GM19238 (cell line): ENCODE results near the gene TMEM116.
A peak's percentile ranks its signal among the peaks of the same experiment; 100 is the strongest.
"Not testable (repeated sequence)": the region's sequence is repeated elsewhere in the genome, so short reads cannot be mapped to it uniquely, and the experiment has no call there.

Source experiments
- DNase-seq: peaks from one replicate; pipeline ENCODE4 v3.0.0; 2011; ENCODE audit warnings: low spot score; ENCODE audit not compliant: insufficient read length

TMEM116 gene

GRCh38 chr12:112012775-112013600, at the start of gene TMEM116, which contains the start of gene ERP29:
TMEM116 (minus strand) TSS chr12:112013165; CDS start chr12:112005270, 7,895 bp downstream.
ERP29 (plus strand) TSS chr12:112013426; CDS start chr12:112013466, 40 bp downstream.
- peak; percentile 91 for DNase-seq

- DNase-seq, result no peak
Observed at GRCh38 chr12:112061137-112061536, 48.2 kb upstream of the TMEM116 start.

DNA sequence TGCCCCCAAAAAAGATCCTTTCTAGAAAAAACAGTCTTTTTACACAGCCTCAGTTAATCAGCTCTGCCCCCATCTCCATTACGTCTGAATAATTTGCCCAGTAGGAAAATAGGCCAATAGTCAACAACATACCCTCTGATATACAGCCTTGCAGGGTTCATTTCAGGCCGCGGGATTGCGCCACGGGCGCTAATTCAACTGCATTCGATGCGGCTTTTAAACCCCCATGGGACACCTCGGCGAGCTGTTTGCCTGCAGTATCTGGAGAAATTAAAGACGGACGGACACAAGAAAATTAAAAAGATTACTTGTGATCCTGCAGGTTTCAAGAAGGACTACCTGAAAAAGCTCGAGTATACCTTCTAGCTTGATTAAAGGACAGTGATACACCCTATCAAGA, 36.4 kb upstream of the TMEM116 start:
- no peak for DNase-seq

- DNase-seq, result no peak
Observed at GRCh38 chr12:112046003-112046402, 33.0 kb upstream of the TMEM116 start.

DNA sequence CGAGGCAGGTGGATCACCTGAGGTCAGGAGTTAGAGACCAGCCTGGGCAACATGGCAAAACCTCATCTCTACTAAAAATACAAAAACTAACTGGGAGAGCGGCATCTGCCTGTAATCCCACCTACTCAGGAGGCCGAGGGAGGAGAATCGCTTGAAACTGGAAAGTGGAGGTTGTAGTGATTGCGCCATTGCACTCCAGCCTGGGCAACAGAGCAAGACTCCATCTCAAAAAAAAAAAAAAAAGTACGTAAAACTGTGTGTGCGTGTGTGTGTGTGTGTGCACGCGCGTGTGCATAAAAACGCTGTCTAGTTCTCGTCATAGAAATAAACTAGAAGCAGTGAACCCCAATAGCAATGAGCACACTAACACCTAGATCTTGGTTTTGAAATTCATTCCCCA, 23.6 kb upstream of the TMEM116 start:
- DNase-seq, result not testable (repeated sequence)

DNA sequence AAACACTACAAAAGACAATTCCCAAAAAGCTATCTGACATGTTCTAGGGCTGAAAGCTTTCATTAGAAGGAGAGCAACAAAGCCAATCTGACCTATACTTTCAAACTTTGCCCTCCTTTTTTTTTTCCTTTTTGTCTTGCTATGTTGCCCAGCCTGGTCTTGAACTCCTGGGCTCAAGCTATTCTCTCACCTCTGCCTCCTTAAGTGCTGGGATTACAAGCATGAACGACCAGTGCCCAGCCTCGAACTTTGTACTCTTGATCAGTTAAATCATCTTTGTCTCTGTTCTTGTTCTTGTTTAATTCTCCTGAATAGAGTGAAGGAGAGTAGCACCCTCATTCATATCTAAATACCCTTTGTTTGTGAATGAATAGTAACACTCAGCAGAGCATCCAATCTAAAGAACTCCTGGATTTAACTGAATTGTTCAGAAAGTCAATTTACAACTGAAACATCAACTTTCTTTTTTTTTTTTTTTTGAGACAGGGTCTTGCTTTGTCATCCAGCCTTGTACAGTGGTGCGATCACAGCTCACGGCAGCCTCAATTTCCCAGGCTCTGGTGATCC, 22.3 kb upstream of the TMEM116 start:
- DNase-seq, result no peak

- DNase-seq, result no peak
Observed at GRCh38 chr12:112032292-112032691, 19.3 kb upstream of the TMEM116 start.

- no peak for DNase-seq
Observed at GRCh38 chr12:112031472-112031871, 18.5 kb upstream of the TMEM116 start.

DNA sequence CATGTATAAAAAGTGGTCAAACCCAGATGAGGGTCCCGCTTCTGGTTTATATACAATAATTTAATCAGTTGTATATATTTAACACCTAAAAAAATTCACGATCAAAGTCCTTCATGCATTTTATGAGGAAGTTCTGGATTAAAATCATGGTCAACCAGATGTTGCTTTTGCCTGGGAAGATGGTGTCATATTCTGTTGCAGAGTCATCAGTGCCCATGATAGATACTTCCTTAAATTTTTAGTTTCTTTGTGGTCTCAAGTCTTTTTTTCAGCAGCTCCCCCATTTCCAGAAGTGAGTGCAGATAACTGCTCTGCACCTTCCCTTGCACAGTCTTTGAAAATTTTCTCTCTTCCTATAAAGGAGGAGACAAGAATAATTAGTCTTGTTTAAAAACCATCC, 16.3 kb upstream of the TMEM116 start:
- DNase-seq, result no peak

GRCh38 chr12:112025808-112026375, 12.9 kb upstream of the TMEM116 start:
- no peak for DNase-seq

- no peak for DNase-seq
Observed at GRCh38 chr12:112023759-112024396, 10.9 kb upstream of the TMEM116 start.

DNA sequence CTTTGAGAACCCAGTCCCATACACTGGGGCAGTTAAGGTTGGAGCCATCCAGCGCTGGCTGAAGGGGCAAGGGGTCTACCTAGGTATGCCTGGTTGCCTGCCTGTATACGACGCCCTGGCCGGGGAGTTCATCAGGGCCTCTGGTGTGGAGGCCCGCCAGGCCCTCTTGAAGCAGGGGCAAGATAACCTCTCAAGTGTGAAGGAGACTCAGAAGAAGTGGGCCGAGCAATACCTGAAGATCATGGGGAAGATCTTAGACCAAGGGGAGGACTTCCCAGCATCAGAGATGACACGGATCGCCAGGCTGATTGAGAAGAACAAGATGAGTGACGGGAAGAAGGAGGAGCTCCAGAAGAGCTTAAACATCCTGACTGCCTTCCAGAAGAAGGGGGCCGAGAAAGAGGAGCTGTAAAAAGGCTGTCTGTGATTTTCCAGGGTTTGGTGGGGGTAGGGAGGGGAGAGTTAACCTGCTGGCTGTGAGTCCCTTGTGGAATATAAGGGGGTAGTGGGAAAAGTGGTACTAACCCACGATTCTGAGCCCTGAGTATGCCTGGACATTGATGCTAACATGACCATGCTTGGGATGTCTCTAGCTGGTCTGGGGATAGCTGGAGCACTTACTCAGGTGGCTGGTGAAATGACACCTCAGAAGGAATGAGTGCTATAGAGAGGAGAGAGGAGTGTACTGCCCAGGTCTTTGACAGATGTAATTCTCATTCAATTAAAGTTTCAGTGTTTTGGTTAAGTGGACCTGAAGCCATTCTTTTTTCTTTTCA, 9.5 kb upstream of the TMEM116 start:
- no peak for DNase-seq

DNA sequence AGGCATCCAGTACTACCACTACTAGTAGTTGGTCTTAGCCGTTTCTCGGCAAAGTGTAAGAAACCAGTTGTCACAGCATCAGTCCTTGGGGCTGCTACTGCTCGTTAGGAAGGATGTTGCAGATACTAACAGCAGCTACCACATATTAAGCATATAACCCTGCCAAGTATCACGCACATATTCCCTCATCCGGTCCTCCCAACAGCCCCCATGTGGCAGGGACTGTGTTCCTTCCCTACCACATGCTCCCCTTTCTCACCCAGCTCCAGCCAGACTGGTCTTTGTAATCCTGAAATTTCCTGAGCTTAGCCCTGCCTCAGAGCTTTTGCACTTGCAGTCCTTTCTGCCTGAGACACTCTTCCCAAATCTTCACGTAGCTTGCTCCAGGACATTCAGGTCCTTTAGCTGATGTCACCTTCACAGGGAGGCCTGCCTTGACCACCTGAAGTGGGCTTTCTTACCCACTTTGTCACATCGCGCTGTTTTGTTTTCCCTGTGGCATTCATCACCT, 8.0 kb upstream of the TMEM116 start:
- no peak for DNase-seq

- no peak for DNase-seq
Observed at GRCh38 chr12:112018571-112019237, 5.7 kb upstream of the TMEM116 start.

GRCh38 chr12:112017041-112017440, 4.1 kb upstream of the TMEM116 start:
- DNase-seq, result no peak

DNA sequence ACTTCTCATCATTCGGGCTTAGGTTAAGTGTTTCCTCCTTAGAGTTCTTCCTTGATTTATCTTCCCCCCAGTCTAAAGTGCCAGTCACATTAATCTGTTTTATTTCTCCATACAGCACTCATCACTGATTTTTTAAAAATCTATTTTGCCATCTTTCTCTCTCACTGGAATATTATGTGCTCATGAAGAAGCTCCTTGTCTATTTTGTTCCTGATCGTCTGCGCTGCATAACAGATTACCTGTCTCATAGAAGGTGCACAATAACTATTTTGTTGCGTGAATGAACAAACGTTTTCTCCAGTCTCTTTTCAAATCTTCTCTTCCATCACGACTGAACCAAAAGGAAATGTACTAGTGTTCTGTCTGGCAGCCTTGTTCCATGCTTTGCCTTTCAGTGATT, 3.0 kb upstream of the TMEM116 start:
- no peak for DNase-seq

- no peak for DNase-seq
Observed at GRCh38 chr12:112013601-112014402, 837 bp upstream of the TMEM116 start.

DNA sequence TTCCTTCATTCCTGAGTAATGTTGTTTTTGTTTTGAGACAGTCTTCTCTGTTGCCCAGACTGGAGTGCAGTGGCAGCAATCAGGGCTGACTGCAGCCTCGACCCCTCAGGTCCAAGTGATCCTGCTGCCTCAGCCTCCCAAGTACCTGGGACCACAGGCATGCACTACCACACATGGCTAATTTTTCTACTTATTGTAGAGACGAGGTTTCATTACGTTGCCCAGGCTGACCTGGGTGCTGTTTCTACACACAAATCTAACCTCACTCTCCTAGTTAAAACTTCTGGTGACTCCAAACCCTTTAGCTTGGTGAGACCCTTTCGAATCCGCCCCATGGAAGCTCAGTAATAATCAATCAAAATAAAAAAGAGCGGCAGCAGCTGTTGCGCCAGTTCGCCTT, 1.3 kb downstream of the TMEM116 start:
- DNase-seq, result no peak

GRCh38 chr12:112010415-112011344, 2.3 kb downstream of the TMEM116 start:
- no peak for DNase-seq
